Stimulated activated CD4-positive, alpha-beta T cell treated with anti-CD3 and anti-CD28 coated beads, Interleukin-2, amount 100 ng/mL, for 4 hours (primary cell): ENCODE measurements around the gene BCL2L1.
"Not testable (repeated sequence)": the region's sequence is repeated elsewhere in the genome, so short reads cannot be mapped to it uniquely, and the experiment has no call there.

ENCODE experiments used
- DNase-seq: peaks from one replicate; pipeline ENCODE4 v3.0.0-alpha.2; 2020; ENCODE audit warnings: low read depth

The BCL2L1 gene

GRCh38 chr20:31648104-31648503 is 74.6 kb downstream of the BCL2L1 start:
- not testable (repeated sequence) for DNase-seq

GRCh38 chr20:31644701-31645100 is 78.0 kb downstream of the BCL2L1 start:
- DNase-seq, result no peak

GRCh38 chr20:31643522-31643921 is 79.1 kb downstream of the BCL2L1 start:
- DNase-seq, result no peak

GRCh38 chr20:31642837-31643236 is 79.8 kb downstream of the BCL2L1 start:
- no peak for DNase-seq

GRCh38 chr20:31641391-31641790 is 81.3 kb downstream of the BCL2L1 start:
- no peak for DNase-seq

GRCh38 chr20:31640259-31640658 is 82.4 kb downstream of the BCL2L1 start:
- DNase-seq, result no peak

GRCh38 chr20:31638816-31639215 is 83.9 kb downstream of the BCL2L1 start:
- no peak for DNase-seq

GRCh38 chr20:31638317-31638716 is 84.4 kb downstream of the BCL2L1 start:
- DNase-seq, result no peak

GRCh38 chr20:31637660-31638059 is 85.0 kb downstream of the BCL2L1 start, which contains the start of gene COX4I2:
TSS of gene COX4I2 (plus strand) at chr20:31637912. CDS start at chr20:31639018, 1,106 bp downstream.
- no peak for DNase-seq

- DNase-seq, result no peak
Measured at GRCh38 chr20:31633339-31633914, 89.2 kb downstream of the BCL2L1 start.

GRCh38 chr20:31632548-31633338 is 89.9 kb downstream of the BCL2L1 start:
- DNase-seq, result no peak

- no peak for DNase-seq
Measured at GRCh38 chr20:31630187-31630790, 92.4 kb downstream of the BCL2L1 start.

GRCh38 chr20:31628057-31628456 is 94.6 kb downstream of the BCL2L1 start:
- DNase-seq, result not testable (repeated sequence)

GRCh38 chr20:31626534-31626933 is 96.1 kb downstream of the BCL2L1 start:
- DNase-seq, result not testable (repeated sequence)

- DNase-seq, result not testable (repeated sequence)
Measured at GRCh38 chr20:31623123-31623505, 99.6 kb downstream of the BCL2L1 start.

- DNase-seq, result no peak
Measured at GRCh38 chr20:31620246-31620645, 102.4 kb downstream of the BCL2L1 start.

- no peak for DNase-seq
Measured at GRCh38 chr20:31617432-31618104, 105.1 kb downstream of the BCL2L1 start.

- no peak for DNase-seq
Measured at GRCh38 chr20:31615416-31615815, 107.3 kb downstream of the BCL2L1 start.
